ENCODE results near the gene FLRT2. TPM values are rescaled to one million over a fixed set of nuclear protein-coding genes. Genes with fewer than 3 reads are reported as not detected.

Gene FLRT2
- total and polyA plus RNA-seq, 9 of the 15 experiments (the other 6 are each of a cell fraction or from before 2014, with no cell fraction given): 0.02 TPM; not detected in 8

- no peak for TF ChIP-seq TFE3 (CRISPR knock-in tag; IDR thresholded peaks at IDR 0.05)
Observed at GRCh38 chr14:85520581-85520980, 9.4 kb upstream of the FLRT2 start (continued).

GRCh38 chr14:85523624-85524023 is 6.3 kb upstream of the FLRT2 start:
- H3K36me3 ChIP-seq (ENCODE audit: control insufficient read depth, insufficient read depth, low read length): no peaks in the 10 kb centered on the region
- no peaks in the 10 kb centered on the region for H3K4me1 ChIP-seq (replicated peaks in 1 of 2; ENCODE audit: control insufficient read depth in 2 of 2, insufficient read depth in 2 of 2, low read length in 2 of 2)
- H3K9me1 ChIP-seq (ENCODE audit: control insufficient read depth, insufficient read depth, low read length): no peaks in the 10 kb centered on the region
- H2AFZ ChIP-seq (ENCODE audit: low read depth, low read length): no peak overlapping the region
- POLR2A ChIA-PET: no interaction called here
- no peak overlapping the region for H3K4me3 ChIP-seq
- in situ Hi-C loops (cut with MboI): no loop called here
- DNase-seq (ENCODE audit: extremely low read depth in 1 of 4, low spot score in 3 of 4): no peak
- H4K20me1 ChIP-seq (replicated peaks; ENCODE audit: control insufficient read depth, insufficient read depth, low read length): no peaks in the 10 kb centered on the region
- H3K9ac ChIP-seq (ENCODE audit: insufficient read depth in 1 of 2, low read depth in 2 of 2, low read length in 2 of 2): no peak overlapping the region
- H3K4me2 ChIP-seq (ENCODE audit: insufficient read depth, low read length): no peak overlapping the region
- 0% methylated on average over 2 of the region's 2 CpGs for WGBS (ENCODE audit: insufficient coverage, low coverage, missing lambda C conversion rate)
- no TSS peak for BruUV-seq (replicated peaks)
- no peaks in the 10 kb centered on the region for H3K27me3 ChIP-seq (ENCODE audit: control insufficient read depth in 2 of 2, insufficient read depth in 2 of 2, low read length in 2 of 2)
- H3K79me2 ChIP-seq (ENCODE audit: control insufficient read depth, insufficient read depth, low read length): no peaks in the 10 kb centered on the region
- FAIRE-seq: no peak
- no peaks in the 10 kb centered on the region for H3K9me3 ChIP-seq (replicated peaks; ENCODE audit: control insufficient read depth, insufficient read depth, low read depth, low read length)
- intact Hi-C loops (cut with micrococcal nuclease): no loop called here
- no peak overlapping the region for H3K27ac ChIP-seq (ENCODE audit: extremely low read depth, low read depth, low read length)
- ATAC-seq: no peak
- CTCF ChIA-PET (ENCODE audit: low intra/inter-chr PET ratio): no interaction called here
- no peak for TF ChIP-seq DNMT1 (IDR thresholded peaks at IDR 0.05)
- TF ChIP-seq ZNF75A (CRISPR knock-in tag; IDR thresholded peaks at IDR 0.05): no peak
- no peak for TF ChIP-seq NCOA4 (IDR thresholded peaks at IDR 0.05; ENCODE audit: partially characterized antibody)
- TF ChIP-seq MITF (IDR thresholded peaks at IDR 0.05): no peak
- no peak for TF ChIP-seq GABPB1 (CRISPR knock-in tag; IDR thresholded peaks at IDR 0.05)
- no peak for TF ChIP-seq PML (IDR thresholded peaks at IDR 0.05; ENCODE audit: low read length)
- no peak for TF ChIP-seq FOSL1 (tag; conservative IDR thresholded peaks at IDR 0.05)
- TF ChIP-seq NCOA1 (IDR thresholded peaks at IDR 0.05; ENCODE audit: low read depth): no peak
- no peak for TF ChIP-seq SAP30 (IDR thresholded peaks at IDR 0.05; ENCODE audit: borderline replicate concordance, insufficient read depth, low read depth, low read length, poor library complexity, severe bottlenecking)
- no peak for TF ChIP-seq HDAC8 (tag; IDR thresholded peaks at IDR 0.05)

All from K562 (cell line).